ENCODE measurements around the gene ARHGAP28. TPM values are rescaled to one million over a fixed set of nuclear protein-coding genes. Genes with fewer than 3 reads are reported as not detected.

The ARHGAP28 gene
- polyA plus RNA-seq, 1 experiment: 38.2 TPM

- DNase-seq (ENCODE audit: low read depth, low spot score): no peak
- no peak overlapping the region for H3K27ac ChIP-seq (ENCODE audit: low read depth, low read length)
- peak overlapping the region; percentile 72 for H3K4me3 ChIP-seq (ENCODE audit: low read depth, low read length)
- ChIA-PET CTCF (interaction anchor here (1.7 kb wide), 1 partner anchor 155 kb away, joined by 6 read pairs; no protein-coding TSS in a partner anchor), POLR2A (interaction anchor here (0.9 to 2.3 kb wide), 6 partner anchors 11 to 150 kb away, joined by 3 to 22 read pairs (median 4); no protein-coding TSS in a partner anchor)
- TF ChIP-seq CTCF (IDR thresholded peaks at IDR 0.05; ENCODE audit: low read depth, low read length): no peak
- H3K27me3 ChIP-seq (ENCODE audit: control insufficient read depth, insufficient read depth, low read length): no peaks in the 10 kb centered on the region
- no peaks in the 10 kb centered on the region for H3K9me3 ChIP-seq (ENCODE audit: control insufficient read depth, insufficient read depth, low read length)
These were observed 1.1 kb downstream of the ARHGAP28 start for GRCh38 chr18:6730416-6731221.

- H3K4me3 ChIP-seq (ENCODE audit: low read depth, low read length): peak overlapping the region; percentile 72
- H3K9me3 ChIP-seq (ENCODE audit: control insufficient read depth, insufficient read depth, low read length): no peaks in the 10 kb centered on the region
- H3K27me3 ChIP-seq (ENCODE audit: control insufficient read depth, insufficient read depth, low read length): no peaks in the 10 kb centered on the region
- peak overlapping the region; percentile 11 for H3K27ac ChIP-seq (ENCODE audit: low read depth, low read length)
- ChIA-PET CTCF (interaction anchor here (1.7 to 2.0 kb wide), 2 partner anchors 10 to 154 kb away, joined by 6 read pairs; no protein-coding TSS in a partner anchor), POLR2A (interaction anchor here (0.9 to 2.3 kb wide), 4 partner anchors 10 to 149 kb away, joined by 3 to 22 read pairs (median 8); no protein-coding TSS in a partner anchor)
- peak; percentile 89 for DNase-seq (ENCODE audit: low read depth, low spot score)
- no peak for TF ChIP-seq CTCF (IDR thresholded peaks at IDR 0.05; ENCODE audit: low read depth, low read length)
These were observed 1.7 kb downstream of the ARHGAP28 start for GRCh38 chr18:6731222-6731596.

- ChIA-PET POLR2A (interaction anchor here (2.3 kb wide), 1 partner anchor 8 kb away, joined by 22 read pairs; no protein-coding TSS in a partner anchor), CTCF (interaction anchor here (0.7 to 2.0 kb wide), 5 partner anchors 9 to 190 kb away, joined by 3 to 6 read pairs (median 3); no protein-coding TSS in a partner anchor)
- no peak for DNase-seq (ENCODE audit: low read depth, low spot score)
- H3K4me3 ChIP-seq (ENCODE audit: low read depth, low read length): no peak overlapping the region
- no peak overlapping the region for H3K27ac ChIP-seq (ENCODE audit: low read depth, low read length)
- H3K27me3 ChIP-seq (ENCODE audit: control insufficient read depth, insufficient read depth, low read length): no peaks in the 10 kb centered on the region
- TF ChIP-seq CTCF (IDR thresholded peaks at IDR 0.05; ENCODE audit: low read depth, low read length): no peak
- no peaks in the 10 kb centered on the region for H3K9me3 ChIP-seq (ENCODE audit: control insufficient read depth, insufficient read depth, low read length)
These were observed 3.4 kb downstream of the ARHGAP28 start for GRCh38 chr18:6732952-6733351.

GRCh38 chr18:6733758-6734157 lies 4.2 kb downstream of the ARHGAP28 start:
- ChIA-PET POLR2A (no interaction called here), CTCF (interaction anchor here (1.0 kb wide), 1 partner anchor 42 kb away, joined by 4 read pairs; no protein-coding TSS in a partner anchor)
- Histone ChIP-seq H3K27me3 (ENCODE audit: control insufficient read depth, insufficient read depth, low read length) (no peaks in the 10 kb centered on the region), H3K4me3 (ENCODE audit: low read depth, low read length) (no peak overlapping the region), H3K9me3 (ENCODE audit: control insufficient read depth, insufficient read depth, low read length) (no peaks in the 10 kb centered on the region), H3K27ac (ENCODE audit: low read depth, low read length) (no peak overlapping the region)
- DNase-seq (ENCODE audit: low read depth, low spot score): no peak
- TF ChIP-seq CTCF (IDR thresholded peaks at IDR 0.05; ENCODE audit: low read depth, low read length): no peak

All from AG04450 (cell line).